ENCODE measurements around the gene IL1B.

Gene IL1B

GRCh38 chr2:112812318-112813267 is 24.0 kb downstream of the IL1B start:
- FAIRE-seq = peak; percentile 41
- DNase-seq (ENCODE audit: extremely low spot score, insufficient read length, low read depth) = no peak

- no peak for DNase-seq (ENCODE audit: extremely low spot score, insufficient read length, low read depth)
- FAIRE-seq = peak; percentile 59
These were observed 24.7 kb downstream of the IL1B start for GRCh38 chr2:112811841-112812306.

GRCh38 chr2:112811276-112811831 is 25.2 kb downstream of the IL1B start:
- FAIRE-seq = no peak

GRCh38 chr2:112809112-112809511 is 27.5 kb downstream of the IL1B start:
- no peak for FAIRE-seq
- DNase-seq (ENCODE audit: extremely low spot score, insufficient read length, low read depth) = no peak

More at GRCh38 chr2:112811276-112811831, 25.2 kb downstream of the IL1B start:
- DNase-seq (ENCODE audit: extremely low spot score, insufficient read length, low read depth) = no peak

GRCh38 chr2:112807233-112807807 is 29.3 kb downstream of the IL1B start:
- DNase-seq (ENCODE audit: extremely low spot score, insufficient read length, low read depth) (no peak), FAIRE-seq (no peak)

GRCh38 chr2:112805542-112805941 is 31.0 kb downstream of the IL1B start:
- FAIRE-seq (peak; percentile 64), DNase-seq (ENCODE audit: extremely low spot score, insufficient read length, low read depth) (no peak)

GRCh38 chr2:112803691-112804521 is 32.7 kb downstream of the IL1B start:
- DNase-seq (ENCODE audit: extremely low spot score, insufficient read length, low read depth) (no peak), FAIRE-seq (peak; percentile 49)

- FAIRE-seq = no peak
- no peak for DNase-seq (ENCODE audit: extremely low spot score, insufficient read length, low read depth)
These were observed 35.5 kb downstream of the IL1B start for GRCh38 chr2:112800881-112801583.

GRCh38 chr2:112798979-112799975 is 37.3 kb downstream of the IL1B start:
- peak; percentile 12 for FAIRE-seq
- DNase-seq (ENCODE audit: extremely low spot score, insufficient read length, low read depth) = no peak

- no peak for FAIRE-seq
- no peak for DNase-seq (ENCODE audit: extremely low spot score, insufficient read length, low read depth)
These were observed 40.1 kb downstream of the IL1B start for GRCh38 chr2:112796486-112796885.

GRCh38 chr2:112795774-112796173 is 40.8 kb downstream of the IL1B start:
- FAIRE-seq = no peak
- no peak for DNase-seq (ENCODE audit: extremely low spot score, insufficient read length, low read depth)

- no peak for DNase-seq (ENCODE audit: extremely low spot score, insufficient read length, low read depth)
- no peak for FAIRE-seq
These were observed 41.7 kb downstream of the IL1B start for GRCh38 chr2:112794841-112795240.

- peak; percentile 79 for FAIRE-seq
These were observed 42.3 kb downstream of the IL1B start for GRCh38 chr2:112794131-112794733.

GRCh38 chr2:112793449-112793978 is 43.1 kb downstream of the IL1B start:
- no peak for DNase-seq (ENCODE audit: extremely low spot score, insufficient read length, low read depth)
- FAIRE-seq = no peak

More at GRCh38 chr2:112794131-112794733, 42.3 kb downstream of the IL1B start:
- no peak for DNase-seq (ENCODE audit: extremely low spot score, insufficient read length, low read depth)

- no peak for FAIRE-seq
- DNase-seq (ENCODE audit: extremely low spot score, insufficient read length, low read depth) = no peak
These were observed 44.2 kb downstream of the IL1B start for GRCh38 chr2:112792419-112792818.

- FAIRE-seq (no peak), DNase-seq (ENCODE audit: extremely low spot score, insufficient read length, low read depth) (no peak)
These were observed 44.8 kb downstream of the IL1B start for GRCh38 chr2:112791693-112792230.

- DNase-seq (ENCODE audit: extremely low spot score, insufficient read length, low read depth) = no peak
- no peak for FAIRE-seq
These were observed 45.6 kb downstream of the IL1B start for GRCh38 chr2:112791019-112791418.

All from GM18507 (cell line).